AG08396 (cell line): ENCODE data around the gene TSNAX.

ENCODE experiments used
- DNase-seq: peaks from one replicate; pipeline ENCODE4 v3.0.0; 2012; ENCODE audit warnings: low spot score, mixed read lengths

The TSNAX gene

DNA sequence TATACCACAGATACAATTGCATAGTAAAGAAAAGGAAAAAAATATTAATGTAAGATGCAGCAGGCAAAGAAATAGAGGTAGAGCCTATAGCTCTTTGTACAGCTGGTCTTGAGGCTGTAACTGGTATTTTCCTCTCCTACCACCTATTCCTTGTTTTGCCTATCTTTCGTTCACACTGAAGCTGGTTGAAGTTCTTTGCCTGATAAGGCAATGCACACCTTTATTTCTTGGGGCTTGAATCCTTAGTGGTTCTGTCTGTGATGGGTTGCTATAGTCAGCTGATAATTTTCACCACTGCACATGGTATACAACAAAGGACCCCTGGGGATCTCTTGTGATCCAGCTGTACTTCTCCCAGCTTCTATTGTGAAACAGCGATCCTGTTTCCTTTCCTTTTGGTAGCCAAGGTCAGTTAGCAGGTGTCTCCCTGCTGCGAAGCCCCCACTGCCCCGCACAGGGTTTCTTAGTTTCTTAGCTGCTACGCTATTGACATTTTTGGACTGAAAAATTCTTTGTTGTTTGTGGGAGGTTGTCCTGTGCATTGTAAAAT, 9.9 kb upstream of the TSNAX start:
- no peak for DNase-seq

DNA sequence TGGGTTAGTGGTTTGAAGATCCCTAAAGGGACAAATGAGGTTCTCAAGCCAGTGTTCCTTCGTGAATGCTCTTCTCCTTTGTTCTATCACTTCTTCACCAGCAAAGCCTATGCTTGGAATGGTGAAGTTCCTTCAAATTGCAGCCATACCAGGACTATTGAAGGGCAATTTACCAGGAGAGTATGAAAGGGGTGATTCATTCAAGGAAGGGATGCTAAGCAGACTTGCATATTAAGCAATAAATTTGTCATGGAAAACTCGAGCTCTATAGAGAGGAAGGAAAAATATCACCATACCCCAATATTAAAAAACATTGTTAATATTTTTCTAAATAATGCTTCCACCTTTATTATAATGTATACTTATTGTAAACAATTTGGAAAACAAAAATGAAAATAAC, 9.3 kb upstream of the TSNAX start:
- DNase-seq, result no peak

DNA sequence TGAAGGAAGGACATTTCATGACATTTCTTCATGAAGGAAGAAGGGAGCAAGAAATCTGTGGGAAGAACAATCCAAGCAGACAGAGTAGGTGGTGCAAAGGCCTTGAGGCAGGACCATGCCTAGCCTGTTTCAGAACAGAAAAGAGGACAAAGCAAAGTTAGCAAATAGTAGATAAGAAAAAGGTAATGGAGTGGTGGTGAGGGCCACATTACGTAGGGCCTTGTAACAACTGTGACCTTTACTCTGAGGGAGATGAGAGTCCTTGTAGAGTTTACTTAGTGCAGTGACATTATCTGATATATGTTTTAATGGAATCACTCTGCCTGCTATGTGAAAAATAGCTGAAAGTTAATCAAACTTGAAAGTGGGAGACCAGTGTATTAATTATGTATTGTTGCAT, 6.4 kb upstream of the TSNAX start:
- no peak for DNase-seq

DNA sequence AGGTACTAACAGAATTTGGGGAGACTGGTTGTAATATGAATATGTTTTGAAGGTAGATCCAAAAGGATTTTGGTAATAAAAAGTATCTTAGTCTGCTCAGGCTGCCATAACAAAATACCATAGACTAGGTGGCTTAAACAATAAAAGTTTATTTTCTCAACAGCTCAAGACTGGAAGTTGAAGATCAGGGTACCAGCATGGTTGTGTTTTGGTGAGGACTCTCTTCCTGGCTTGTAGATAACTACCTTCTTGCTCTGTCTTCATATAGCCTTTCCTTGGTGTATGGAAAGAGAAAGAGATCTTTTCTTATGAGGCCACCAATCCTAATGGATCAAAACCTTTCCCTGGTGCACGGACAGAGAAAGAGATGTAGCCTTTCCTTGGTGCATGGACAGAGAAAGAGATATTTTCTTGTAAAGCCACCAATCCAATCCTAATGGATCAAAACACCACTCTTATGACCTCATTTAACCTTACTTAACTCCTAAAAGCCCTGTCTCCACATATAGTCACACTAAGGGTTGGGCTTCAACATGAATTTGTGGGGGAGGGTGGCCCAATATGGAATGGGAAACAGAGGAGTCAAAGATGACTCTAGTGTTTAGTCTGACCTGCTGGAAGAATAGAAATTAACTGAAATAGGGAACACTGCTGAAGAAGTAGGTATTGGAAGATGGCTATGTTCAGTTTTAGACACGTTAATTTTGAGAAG, 5.4 kb upstream of the TSNAX start:
- no peak for DNase-seq

DNA sequence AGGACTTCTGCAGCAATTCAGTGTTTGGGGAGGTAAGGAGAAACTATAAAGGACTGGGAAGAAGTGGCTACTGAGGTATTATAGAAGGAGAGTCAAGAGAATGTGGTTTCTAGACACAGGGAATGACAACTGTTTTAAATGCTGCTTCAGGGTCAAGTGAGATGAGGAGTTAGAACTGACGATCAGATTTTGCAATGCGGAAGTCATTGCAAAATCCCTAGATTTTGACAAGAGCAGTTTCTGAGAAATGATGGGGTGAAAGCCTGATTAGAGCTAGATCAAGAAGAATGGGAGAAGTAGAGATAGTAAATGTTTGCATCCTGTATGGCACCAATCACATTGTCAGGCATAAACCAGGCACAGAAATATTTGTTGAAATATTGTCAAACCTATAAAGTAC, 4.7 kb upstream of the TSNAX start:
- no peak for DNase-seq

DNA sequence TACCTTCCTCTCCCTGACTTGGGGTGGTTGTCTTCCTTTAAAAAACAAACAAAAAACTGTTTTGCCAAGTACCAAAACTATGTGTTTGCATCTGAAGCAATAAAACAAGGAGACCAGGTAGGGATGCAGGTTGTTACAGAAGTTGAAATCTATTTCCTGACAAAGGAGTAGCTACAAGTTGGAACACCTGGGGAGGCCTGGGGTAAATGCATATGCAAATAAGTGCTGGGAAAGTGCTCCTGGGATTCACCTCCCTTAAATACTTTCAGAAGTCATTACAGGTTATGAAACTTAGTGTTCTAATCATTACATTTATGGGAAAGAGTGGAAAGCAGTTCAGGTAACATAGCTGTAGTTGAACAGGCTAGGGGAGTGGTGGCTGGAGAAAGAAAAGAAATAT, 1.9 kb upstream of the TSNAX start:
- DNase-seq, result no peak

DNA sequence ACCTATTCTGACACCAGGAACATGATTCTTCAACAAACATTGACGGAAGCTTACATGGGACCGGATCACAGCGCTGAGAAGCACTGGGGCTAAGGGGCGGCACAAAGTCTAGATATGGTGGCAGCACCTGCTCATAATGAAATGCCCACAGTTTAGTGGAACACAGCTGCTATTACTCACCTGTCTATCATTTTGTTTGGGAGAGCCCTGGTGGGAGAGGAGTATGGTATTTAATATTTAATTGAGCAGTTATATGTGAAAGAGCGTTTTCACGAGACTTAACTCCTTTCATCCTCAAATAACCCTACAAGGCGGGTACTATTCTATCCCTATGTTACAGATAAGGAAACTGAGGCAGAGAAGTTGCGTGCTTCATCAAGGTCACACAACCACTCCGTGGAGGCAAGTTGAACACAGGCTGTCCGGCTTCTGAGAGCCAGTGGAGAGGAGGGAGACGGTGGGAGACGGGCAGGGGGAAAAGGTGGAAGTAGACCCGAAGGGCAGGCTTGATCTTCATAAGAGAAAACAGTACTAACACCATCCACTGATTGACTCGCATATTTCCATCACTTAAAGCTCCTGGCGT, 790 bp upstream of the TSNAX start:
- DNase-seq, result no peak

DNA sequence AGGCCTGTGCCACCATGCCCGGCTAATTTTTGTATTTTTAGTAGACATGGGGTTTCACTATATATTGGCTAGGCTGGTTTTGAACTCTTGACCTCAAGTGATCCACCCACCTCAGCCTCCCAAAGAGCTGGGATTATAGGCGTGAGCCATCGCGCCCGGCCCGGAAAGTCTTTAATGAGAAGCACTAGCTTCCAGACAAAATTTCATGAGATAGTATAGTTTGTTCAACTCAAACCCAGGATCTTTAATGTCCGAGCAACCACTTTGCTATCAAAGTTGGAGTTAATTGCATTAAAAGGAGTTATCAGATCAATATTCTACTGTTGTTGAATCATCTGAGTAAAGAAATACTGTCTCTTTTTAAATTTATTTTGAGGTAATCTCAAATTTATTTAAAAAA, 4.8 kb downstream of the TSNAX start:
- no peak for DNase-seq

DNA sequence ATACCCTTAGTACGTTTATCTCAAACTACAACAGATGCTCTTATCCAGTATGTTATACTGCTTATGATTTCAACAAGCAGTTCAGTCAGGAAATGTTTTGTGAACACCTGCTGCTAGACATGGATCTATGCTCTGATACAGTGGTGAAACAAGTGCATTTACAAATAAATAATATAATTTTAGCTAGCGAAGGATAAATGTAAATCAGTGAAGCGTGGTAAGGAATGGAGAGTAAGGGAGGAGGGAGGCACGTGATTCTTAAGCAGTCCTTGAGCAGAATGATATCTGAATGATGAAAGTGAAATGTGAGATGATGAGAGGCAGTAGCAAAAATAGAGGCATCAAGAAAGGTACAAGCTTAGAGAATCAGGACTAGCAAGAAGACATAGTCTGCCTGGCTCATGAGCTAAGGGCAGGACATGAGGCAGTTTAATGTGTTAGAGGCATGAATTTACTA, 6.3 kb downstream of the TSNAX start:
- no peak for DNase-seq

DNA sequence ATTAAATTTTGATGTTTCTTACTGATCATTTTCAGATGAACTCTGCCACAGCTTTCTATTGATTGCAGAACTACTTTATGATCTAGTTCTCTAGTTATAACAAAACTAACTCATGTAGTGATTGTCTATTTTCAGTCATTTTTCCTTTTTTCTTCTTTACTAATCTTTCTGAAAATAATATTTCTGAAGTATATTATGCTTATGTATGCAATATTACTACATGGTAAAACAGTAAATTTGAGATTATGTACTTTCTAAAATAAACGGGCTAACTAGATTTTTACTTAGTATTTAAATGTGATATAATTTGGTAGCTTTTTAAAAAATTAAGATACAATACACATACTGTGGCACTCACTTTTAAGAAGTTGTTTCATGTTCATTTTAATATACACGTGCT, 7.6 kb downstream of the TSNAX start:
- DNase-seq, result no peak

DNA sequence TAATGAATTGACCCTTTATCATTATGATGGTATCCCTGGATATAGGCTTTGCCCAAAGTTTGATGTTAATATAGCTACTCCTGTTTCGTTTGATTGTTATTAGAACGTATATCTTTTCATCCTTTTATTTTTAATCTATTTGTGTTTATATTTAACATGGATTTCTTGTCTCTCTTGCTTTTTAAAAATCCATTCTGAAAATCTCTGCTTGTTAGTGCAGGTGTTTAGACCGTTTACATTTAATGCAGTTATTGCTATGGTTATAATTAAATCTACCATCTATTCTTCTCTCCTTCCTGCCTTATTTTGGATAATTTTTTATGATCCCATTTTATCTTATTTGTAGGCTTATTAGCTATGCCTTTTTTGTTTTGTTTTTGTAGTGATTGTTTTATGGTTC, 12.4 kb downstream of the TSNAX start:
- DNase-seq, result no peak

DNA sequence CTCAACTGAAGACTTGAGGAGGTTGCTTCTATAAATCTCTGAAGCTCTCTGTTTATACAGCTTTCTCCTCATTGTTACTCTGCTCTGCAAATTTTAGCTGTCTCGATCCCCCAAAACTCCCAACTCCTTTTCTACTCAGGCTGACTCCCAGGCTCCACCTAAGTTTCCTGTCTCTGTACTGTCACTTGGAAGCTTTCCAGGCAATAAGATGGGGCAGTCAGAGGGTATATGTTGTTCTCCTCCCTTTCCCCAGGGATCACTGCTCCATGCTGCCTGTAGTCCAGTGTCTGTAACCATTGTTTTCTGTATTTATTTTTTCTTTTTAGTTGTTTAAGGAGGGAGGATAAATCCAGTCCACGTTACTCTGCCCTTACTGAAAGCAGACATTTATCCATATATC, 13.4 kb downstream of the TSNAX start:
- DNase-seq, result no peak

DNA sequence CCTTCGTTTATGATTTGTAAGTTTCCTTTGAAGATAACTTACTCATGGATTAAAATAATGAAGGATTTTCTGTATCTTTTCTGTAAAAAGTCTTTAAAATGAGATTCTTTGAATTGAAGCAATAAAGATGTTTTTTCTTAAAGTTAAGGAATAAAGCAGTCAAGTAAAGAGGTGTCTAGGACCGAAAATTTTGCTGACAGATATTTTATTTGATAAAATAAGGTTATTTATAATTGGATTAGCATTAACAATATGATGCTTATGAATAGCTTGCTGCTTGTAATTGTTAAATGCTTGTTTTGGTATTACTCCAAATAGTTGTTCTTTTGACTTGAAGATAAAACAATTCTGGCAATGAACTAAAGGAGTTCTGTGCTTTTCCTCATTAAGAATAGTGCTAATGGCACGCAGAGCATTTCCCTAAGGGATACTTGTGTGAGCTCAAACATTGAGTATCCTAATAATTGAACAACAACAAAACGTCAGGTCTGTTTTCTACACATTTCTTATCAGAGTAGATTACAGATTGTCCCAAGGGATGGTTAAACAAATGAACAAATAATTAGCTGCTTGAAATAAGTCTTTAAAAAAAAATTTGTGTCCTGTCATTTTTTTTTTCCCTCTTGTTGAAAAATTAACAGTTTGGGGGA, 16.6 kb downstream of the TSNAX start:
- DNase-seq, result no peak

DNA sequence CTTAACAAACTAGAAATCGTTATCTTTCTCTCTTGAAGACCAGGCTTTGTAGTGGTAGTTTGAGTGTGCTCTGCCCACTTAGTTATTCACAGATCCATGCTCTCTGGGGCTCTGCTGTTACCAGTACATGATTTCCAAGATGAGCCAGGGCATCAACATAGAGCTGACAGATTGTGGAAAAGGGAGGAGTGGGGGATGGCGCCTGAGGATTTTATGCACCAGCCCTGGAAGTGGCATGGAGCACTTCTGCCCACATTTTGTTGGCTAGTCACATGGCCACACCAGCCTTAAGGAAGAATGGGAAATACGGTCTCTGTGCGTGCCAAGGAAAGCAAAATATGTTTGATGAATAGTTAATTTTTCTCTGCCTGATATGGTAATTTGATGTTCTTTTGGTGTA, 18.2 kb downstream of the TSNAX start:
- no peak for DNase-seq

DNA sequence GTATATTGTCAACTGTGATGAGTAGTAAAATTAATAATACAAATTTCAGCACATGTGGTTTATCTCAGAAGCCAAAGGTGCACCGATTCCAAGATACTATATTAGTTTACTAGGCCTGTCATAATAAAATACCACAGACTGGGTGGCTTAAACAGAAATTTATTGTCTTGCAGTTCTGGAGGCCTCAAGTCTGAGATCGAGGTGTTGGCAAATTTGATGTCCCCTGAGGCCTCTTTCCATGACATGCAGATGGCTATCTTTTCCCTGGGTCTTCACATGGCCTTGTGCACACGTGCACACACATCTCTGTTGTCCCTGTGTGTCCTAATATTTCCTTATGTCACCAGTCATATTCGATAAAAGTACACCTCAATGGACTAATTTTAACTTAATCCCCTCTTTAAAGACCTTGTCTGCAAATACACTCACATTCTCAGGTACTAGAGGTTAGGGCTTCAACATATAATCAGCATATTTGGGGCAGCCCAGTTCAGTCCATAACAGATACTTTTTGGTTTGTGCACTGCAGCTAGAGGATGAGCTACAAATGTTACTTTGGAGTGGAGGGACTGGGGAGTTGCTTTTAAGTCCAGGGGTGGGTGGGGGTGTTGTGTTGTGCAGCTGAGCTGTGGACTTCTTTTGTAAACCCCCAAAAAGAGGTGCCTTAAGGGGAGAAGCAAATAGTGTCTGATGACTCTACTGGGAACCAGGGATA, 21.4 kb downstream of the TSNAX start:
- DNase-seq, result no peak

DNA sequence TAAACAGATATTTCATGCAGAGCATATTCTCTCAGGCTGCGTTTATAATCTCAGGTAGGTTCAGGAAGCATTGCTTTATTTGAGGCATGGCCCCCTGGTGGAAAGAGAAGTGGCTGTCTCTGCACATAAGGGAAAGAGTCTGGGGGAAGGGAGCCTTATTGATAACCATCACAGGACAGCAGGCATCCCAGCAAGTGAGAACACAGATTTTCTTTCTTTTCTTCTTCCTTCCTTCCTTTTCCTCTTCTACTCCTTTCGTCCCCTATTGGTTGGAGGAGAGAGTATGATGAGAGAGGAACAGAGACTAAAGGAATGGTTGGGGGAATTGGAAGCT, 21.9 kb downstream of the TSNAX start:
- no peak for DNase-seq

DNA sequence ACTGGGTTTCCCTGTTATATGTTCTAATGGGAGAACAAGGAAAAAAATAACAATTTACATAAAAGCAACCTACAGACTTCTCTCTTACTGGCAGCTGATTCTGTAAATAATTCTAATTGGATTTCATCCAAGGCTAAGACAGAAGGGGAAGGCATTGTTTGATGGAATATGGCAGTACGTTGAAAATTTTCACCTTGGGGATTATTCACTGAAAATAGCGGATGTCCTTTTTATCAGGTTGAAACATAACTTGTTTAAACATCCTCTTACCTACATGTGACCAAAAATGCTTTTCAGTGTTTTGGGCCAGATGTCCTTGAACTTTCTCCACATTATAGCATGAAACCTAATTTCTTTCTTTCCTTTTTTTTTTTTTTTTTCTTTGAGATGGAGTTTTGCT, 24.9 kb downstream of the TSNAX start:
- DNase-seq, result no peak

DNA sequence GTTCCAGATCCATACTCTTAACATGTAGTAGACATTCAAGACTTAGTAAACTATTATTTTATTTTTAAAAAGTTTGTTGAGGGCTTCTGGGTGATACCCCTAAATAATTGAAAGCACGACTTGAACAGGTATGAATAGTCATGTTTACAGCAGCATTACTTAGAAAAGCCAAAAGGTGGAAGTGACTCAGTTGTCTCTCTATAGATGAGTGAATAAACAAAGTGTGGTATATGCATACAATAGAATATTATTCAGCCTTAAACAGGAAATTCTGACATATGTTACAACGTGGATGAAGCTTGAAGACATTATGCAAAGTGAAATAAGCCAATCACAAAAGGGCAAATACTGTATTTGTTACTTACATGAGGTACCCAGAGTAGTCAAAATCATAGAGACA, 26.5 kb downstream of the TSNAX start:
- no peak for DNase-seq

DNA sequence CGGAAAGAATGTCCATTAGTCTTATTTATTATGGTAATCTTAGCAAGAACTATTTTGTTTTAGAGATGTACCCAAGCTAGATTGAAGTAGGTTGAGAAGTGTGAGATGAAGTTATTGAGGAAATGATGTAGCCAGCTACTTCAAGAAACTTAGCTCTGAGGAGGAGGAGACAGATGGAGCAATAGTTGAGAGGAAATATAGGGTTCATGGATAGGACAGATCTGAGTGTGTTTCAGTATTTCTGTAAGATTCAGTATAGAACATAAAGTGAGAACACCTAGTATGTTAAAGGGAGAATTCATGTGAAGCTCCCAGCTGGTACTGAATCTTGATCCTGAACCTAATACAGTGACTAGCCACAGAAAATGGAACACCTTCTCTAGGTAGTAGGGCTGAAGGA, 28.9 kb downstream of the TSNAX start:
- DNase-seq, result no peak

DNA sequence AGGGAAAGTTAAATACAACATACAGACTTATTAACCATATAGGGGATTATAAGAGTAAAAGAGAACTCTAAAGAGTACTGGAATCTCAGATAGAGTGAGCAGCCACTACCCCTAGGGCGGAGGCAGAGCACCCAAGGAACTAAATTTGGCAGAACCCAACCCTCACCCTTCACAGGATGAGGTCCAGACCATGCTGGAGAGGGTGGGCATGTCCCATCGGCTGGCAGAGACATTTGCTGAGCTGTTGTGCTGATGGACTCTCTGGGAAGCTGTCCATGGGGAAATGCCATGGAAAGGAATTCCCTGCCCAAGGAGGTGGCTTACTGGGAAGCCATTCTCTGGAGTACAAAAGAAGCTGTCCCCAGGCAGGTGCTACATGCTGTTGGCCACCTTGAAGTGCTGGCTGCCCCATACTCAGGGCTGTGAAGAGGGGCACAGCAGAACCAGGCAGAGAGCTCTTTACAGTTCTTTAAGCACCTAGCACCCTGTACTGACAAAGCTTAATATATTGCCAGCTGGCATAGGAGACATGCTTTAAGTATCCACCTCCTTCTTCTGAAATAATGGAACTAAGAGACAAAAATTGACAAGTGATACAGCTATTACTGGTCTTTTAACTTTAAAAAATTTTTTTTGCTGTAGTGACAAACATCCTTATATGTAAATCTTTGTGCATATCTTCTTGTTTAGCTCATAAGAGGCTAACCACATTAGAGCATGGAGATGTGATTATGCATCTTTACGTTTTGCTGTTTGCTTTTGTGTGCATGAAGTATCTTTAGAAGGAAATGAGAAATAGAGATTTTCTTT, 29.6 kb downstream of the TSNAX start:
- no peak for DNase-seq

DNA sequence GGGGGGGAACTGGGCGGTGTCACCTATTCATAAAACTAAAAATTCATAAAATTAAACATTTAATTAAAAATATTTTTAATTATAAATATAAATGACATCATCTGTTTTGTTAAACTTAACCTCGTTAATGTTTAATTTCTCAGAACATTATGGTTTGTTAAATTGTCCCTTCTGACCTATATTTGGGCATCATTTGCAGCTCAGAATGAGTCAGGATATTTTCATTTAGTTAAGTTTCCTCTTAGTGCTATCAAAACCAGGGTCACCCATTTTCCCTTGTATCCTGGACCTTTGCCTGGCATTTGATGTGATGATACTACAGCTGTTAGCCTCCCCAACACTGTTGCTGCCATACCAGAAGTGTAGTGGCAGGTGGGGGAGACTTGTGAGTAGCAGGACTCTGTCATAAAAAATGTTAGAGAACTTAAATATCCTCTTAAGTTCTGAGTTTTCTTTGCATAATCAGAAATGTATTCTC, 30.3 kb downstream of the TSNAX start:
- DNase-seq, result no peak
